Heart left ventricle (tissue), 16 donors: Measurements from ENCODE around the gene SH3BP4. TPM values are rescaled to one million over a fixed set of nuclear protein-coding genes. Genes with fewer than 3 reads are reported as not detected.

Experiments used
- ATAC-seq, 4 donors: fragments of 200-7000 bp; cut with Tn5 transposase; one replicate each; pipeline ENCODE4 v1.9.1; 2020 to 2022; ENCODE audit warnings: moderate library complexity in 4 of 4, mild to moderate bottlenecking in 3 of 4, moderate number of reproducible peaks in 1 of 4
- DNase-seq, 5 donors: peaks; one replicate each; pipeline ENCODE4 v3.0.0-alpha.2; 2020
- H3K27ac ChIP-seq, 12 donors: fragments of 200-600 bp; sonication (generic) in 4 of 12; one replicate each; pipeline versions ENCODE4 v1.5.0 to v1.8.0; 2016 to 2022; ENCODE audit warnings: mild to moderate bottlenecking in 2 of 12
- H3K27me3 ChIP-seq, 9 donors: fragments of 200-600 bp; sonication (generic) in 2 of 9; one replicate each; pipeline versions ENCODE4 v1.5.1 to v1.8.0; 2016 to 2022; ENCODE audit warnings: mild to moderate bottlenecking in 3 of 9
- H3K36me3 ChIP-seq, 9 donors: fragments of 200-600 bp; sonication (generic) in 2 of 9; one replicate each; pipeline versions ENCODE4 v1.5.0 to v1.8.0; 2018 to 2022; ENCODE audit warnings: mild to moderate bottlenecking in 2 of 9
- H3K4me1 ChIP-seq, 12 donors: fragments of 200-600 bp; sonication (generic) in 4 of 12; one replicate each; pipeline versions ENCODE4 v1.5.0 to v1.8.0; 2016 to 2022; ENCODE audit warnings: mild to moderate bottlenecking in 3 of 12
- H3K4me3 ChIP-seq, 12 donors: fragments of 200-600 bp; sonication (generic) in 4 of 12; one replicate each; pipeline versions ENCODE4 v1.5.0 to v1.8.0; 2017 to 2022; ENCODE audit warnings: mild to moderate bottlenecking in 9 of 12, moderate library complexity in 4 of 12
- H3K9me3 ChIP-seq, 12 donors: fragments of 200-600 bp; sonication (generic) in 4 of 12; one replicate each; pipeline versions ENCODE4 v1.5.0 to v1.8.0; 2016 to 2022; ENCODE audit warnings: mild to moderate bottlenecking in 1 of 12
- POLR2A ChIP-seq, 2 donors: fragments of 450-650 bp; IDR thresholded peaks; one replicate each; pipeline ENCODE4 v1.6.1; 2017; ENCODE audit warnings: antibody characterized with exemption in 2 of 2, mild to moderate bottlenecking in 2 of 2, moderate library complexity in 2 of 2
- WGBS, 4 donors: extraction: QIAGEN DNeasy Blood & Tissue Kit in 2 of 4; methylation state at CpG; one replicate each; pipeline versions ENCODE4 v1.1.5 to v1.1.7; 2013 to 2018; 5-methylcytosine and 5-hydroxymethylcytosine counted together
- intact Hi-C, 10 donors: fragments of 100-400 bp; cut with DNase I; formaldehyde crosslinking; loops; one replicate each; pipeline versions ENCODE4 v1.11.1 to v1.14.2; 2022
- polyA plus RNA-seq, 2 donors: library from polyadenylated mRNA; stranded (reverse); fragments of 200-250 nt; gene quantifications; one replicate each; pipeline ENCODE4 v1.2.3, GENCODE V29; 2013
- total RNA-seq, 9 donors: library from RNA; depleted of rRNA in 2 of 9; stranded (reverse); fragments of >200 nt in 2 of 9; fragmentation: NEBNext Ultra II Directional in 3 of 9; extraction: Animal tissue kit (Norgen Biotek cat#: 25700) in 3 of 9; gene quantifications; one replicate each; pipeline versions ENCODE4 v1.1.0 to v1.2.4, GENCODE V29; 2016 to 2023
- TF ChIP-seq, protein P1 (sequence below), 12 donors: fragments of 200-600 bp; sonication (generic) in 4 of 12; IDR thresholded peaks; one replicate each; pipeline versions ENCODE4 v1.5.0 to v1.8.0; 2018 to 2022; ENCODE audit warnings: antibody characterized with exemption in 12 of 12, mild to moderate bottlenecking in 5 of 12
- donor health status: ischemic (EF 13 %, LVEDD 7.1; RV severe dilation, severe dysfunction).
- donor health status: healthy with polysubstance abuse.
- donor health status: DM: no; HTN: yes; CAD: no.
- donor health status: DM: no; HTN: no; CAD: no.
- donor health status: ischemic (EF 25% LVEDD 6.9; RV normal size, moderate dysfunction).
- donor health status: ischemic (EF 25% LVEDD 5.7; RV mildly dilated, moderate dysfunction).
- donor health status: healthy.
- donor health status: DM: yes; HTN: yes; CAD: no.
- donor health status: ischemic (EF 35%, LVEDD 5.7; RV mildly dilated, moderate dysfunction).
- donor health status: nonischemic (EF 11% LVEDD 7.7; RV severe dilation, severe dysfunction).
- donor health status: DM: yes; HTN: yes; CAD: no.
- donor health status: PGD.
- donor health status: ischemic (EF 29% LVEDD 5.4; RV normal size, mild dysfunction).
- donor health status: nonischemic (EF 23%, LVEDD 6.1; RV moderate dilation, normal function).

The SH3BP4 gene
- total and polyA plus RNA-seq, 11 donors, result 5.4 to 33.5 (median 12.4) TPM

- no peak for ATAC-seq
- TF ChIP-seq, protein P1, sequence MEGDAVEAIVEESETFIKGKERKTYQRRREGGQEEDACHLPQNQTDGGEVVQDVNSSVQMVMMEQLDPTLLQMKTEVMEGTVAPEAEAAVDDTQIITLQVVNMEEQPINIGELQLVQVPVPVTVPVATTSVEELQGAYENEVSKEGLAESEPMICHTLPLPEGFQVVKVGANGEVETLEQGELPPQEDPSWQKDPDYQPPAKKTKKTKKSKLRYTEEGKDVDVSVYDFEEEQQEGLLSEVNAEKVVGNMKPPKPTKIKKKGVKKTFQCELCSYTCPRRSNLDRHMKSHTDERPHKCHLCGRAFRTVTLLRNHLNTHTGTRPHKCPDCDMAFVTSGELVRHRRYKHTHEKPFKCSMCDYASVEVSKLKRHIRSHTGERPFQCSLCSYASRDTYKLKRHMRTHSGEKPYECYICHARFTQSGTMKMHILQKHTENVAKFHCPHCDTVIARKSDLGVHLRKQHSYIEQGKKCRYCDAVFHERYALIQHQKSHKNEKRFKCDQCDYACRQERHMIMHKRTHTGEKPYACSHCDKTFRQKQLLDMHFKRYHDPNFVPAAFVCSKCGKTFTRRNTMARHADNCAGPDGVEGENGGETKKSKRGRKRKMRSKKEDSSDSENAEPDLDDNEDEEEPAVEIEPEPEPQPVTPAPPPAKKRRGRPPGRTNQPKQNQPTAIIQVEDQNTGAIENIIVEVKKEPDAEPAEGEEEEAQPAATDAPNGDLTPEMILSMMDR (IDR thresholded peaks at IDR 0.05), result no peak
- TF ChIP-seq POLR2A (IDR thresholded peaks at IDR 0.05), result no peak
- no peak overlapping the region for H3K4me3 ChIP-seq
- WGBS, 4 donors, result 96 to 98% (median 98%) methylated on average over 10 to 17 of the region's 17 CpGs
- intact Hi-C loops, result loop anchor here in 2 of 10 donors (10.0 kb wide), 1 partner anchor 59 kb away; no protein-coding TSS in a partner anchor
- H3K36me3 ChIP-seq, result no peaks in the 10 kb centered on the region
- peaks cover 0 to 79% (median 40%) of the 10 kb centered on the region in 12 donors for H3K4me1 ChIP-seq
- H3K27ac ChIP-seq, result no peak overlapping the region
- DNase-seq, result peak in 1 of 5 donors; percentile 24
- no peaks in the 10 kb centered on the region for H3K9me3 ChIP-seq
- H3K27me3 ChIP-seq, result no peaks in the 10 kb centered on the region
These were observed 33.9 kb downstream of the SH3BP4 start for GRCh38 chr2:234985608-234986245.

DNA sequence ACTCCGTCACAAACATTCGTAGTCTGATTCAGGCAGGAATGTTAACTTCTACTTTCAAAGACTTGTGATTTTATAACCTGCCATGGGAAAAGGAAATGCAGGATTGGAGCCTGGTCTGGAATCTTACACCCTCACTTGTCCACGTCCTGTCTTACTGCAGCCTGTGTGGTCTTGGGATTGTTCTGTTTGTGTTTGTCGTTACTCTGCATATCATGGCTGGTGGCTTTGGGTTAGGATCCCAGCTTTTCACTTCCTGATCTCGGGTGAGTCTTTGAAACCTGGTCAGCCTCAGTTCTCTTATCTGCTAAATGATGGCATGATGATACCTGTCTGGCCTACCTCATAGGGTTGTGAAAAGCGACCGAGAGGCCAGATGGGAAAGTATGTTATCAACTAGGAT lies 34.6 kb downstream of the SH3BP4 start:
- TF ChIP-seq, protein P1 (IDR thresholded peaks at IDR 0.05), result no peak
- no peak for TF ChIP-seq POLR2A (IDR thresholded peaks at IDR 0.05)
- ATAC-seq (no peak), DNase-seq (peak in 1 of 5 donors; percentile 0)
- no peak overlapping the region for H3K27ac ChIP-seq
- H3K9me3 ChIP-seq, result no peaks in the 10 kb centered on the region
- 81 to 86% (median 82%) methylated on average over 7 of the region's 7 CpGs for WGBS, 4 donors
- intact Hi-C loops, result loop anchor here in 2 of 10 donors (10.0 kb wide), 1 partner anchor 58 kb away; no protein-coding TSS in a partner anchor
- no peaks in the 10 kb centered on the region for H3K27me3 ChIP-seq
- H3K4me3 ChIP-seq, result no peak overlapping the region
- H3K4me1 ChIP-seq, result peaks cover 0 to 73% (median 37%) of the 10 kb centered on the region in 12 donors
- no peaks in the 10 kb centered on the region for H3K36me3 ChIP-seq

GRCh38 chr2:234986876-234987720 lies 35.3 kb downstream of the SH3BP4 start:
- DNase-seq, result peak in 1 of 5 donors; percentile 26

More at GRCh38 chr2:234986876-234987720, 35.3 kb downstream of the SH3BP4 start:
- Histone ChIP-seq H3K4me3 (no peak overlapping the region), H3K36me3 (no peaks in the 10 kb centered on the region), H3K27me3 (no peaks in the 10 kb centered on the region), H3K4me1 (peaks cover 0 to 73% (median 38%) of the 10 kb centered on the region in 12 donors), H3K9me3 (no peaks in the 10 kb centered on the region), H3K27ac (no peak overlapping the region)
- intact Hi-C loops, result loop anchor here in 2 of 10 donors (10.0 kb wide), 1 partner anchor 58 kb away; no protein-coding TSS in a partner anchor
- 95 to 97% (median 96%) methylated on average over 17 of the region's 17 CpGs for WGBS, 4 donors
- no peak for ATAC-seq
- TF ChIP-seq POLR2A (IDR thresholded peaks at IDR 0.05), result no peak
- TF ChIP-seq, protein P1 (IDR thresholded peaks at IDR 0.05), result no peak
